Measurements from ENCODE around the gene MAOB. TPM values are rescaled to one million over a fixed set of nuclear protein-coding genes. Genes with fewer than 3 reads are reported as not detected.
"Not testable (repeated sequence)": the region's sequence is repeated elsewhere in the genome, so short reads cannot be mapped to it uniquely, and the experiment has no call there.

Gene MAOB
- under 1 TPM; 0.10 to 0.30 TPM for total RNA-seq

DNA sequence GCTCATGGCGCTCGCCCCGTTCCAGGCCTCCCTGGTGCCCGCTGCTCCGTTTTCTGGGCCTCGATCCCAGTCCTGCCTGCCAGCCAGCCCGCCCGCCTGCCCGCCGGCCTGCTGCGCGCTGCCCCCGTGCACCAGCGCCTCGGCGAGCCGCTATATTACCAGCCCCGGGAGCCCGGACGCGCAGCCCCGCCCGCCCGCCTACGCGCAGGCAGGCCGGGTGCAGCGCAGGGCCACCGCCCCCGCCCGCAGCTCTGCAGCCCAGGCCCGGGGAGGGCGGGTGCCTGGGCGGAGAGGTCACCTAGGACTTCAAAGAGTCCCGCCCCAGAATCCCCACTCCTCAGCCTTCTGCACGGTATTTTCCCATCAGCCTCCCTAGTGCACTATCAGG lies at the start of gene MAOB:
Gene MAOB, minus strand, starts transcription at position 157 of the 388 bp plus-strand sequence. Its CDS starts 151 bp downstream, at position 6.
- H3K4me3 Mint-ChIP-seq = peak within 1 kb of the TSS in 1 of 2 donors; percentile 24
- no peaks in the 10 kb centered on the region for H3K9me3 Mint-ChIP-seq
- H3K36me3 Mint-ChIP-seq (ENCODE audit: insufficient read depth in 2 of 2) = no peaks in the 10 kb centered on the region
- DNase-seq (peak; percentile 34 to 44), ATAC-seq (replicated peaks in 1 of 2) (peak; percentile 68 to 76)
- H3K27me3 Mint-ChIP-seq (ENCODE audit: low read depth) = peaks cover 48% of the 10 kb centered on the region
- H3K27ac Mint-ChIP-seq = no peak within 1 kb of the TSS
- peaks cover 6% of the 10 kb centered on the region for H3K4me1 Mint-ChIP-seq (ENCODE audit: low read depth)

DNA sequence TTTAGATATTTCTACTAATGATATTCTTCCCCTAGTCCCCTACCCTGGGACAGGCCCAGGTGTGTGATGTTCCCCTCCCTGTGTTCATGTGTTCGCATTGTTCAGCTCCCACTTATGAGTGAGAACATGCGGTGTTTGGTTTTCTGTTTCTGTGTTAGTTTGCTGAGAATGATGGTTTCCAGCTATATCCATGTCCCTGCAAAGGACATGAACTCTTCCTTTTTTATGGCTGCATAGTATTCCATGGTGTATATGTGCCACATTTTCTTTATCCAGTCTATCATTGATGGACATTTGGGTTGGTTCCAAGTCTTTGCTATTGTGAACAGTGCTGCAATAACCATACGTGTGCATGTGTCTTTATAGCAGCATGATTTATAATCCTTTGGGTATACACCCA lies 39.8 kb upstream of the MAOB start:
- not testable (repeated sequence) for ATAC-seq (replicated peaks in 1 of 2); H3K4me3 Mint-ChIP-seq; H3K9me3 Mint-ChIP-seq; H3K4me1 Mint-ChIP-seq (ENCODE audit: low read depth); DNase-seq; H3K27ac Mint-ChIP-seq; H3K36me3 Mint-ChIP-seq (ENCODE audit: insufficient read depth in 2 of 2)
- H3K27me3 Mint-ChIP-seq (ENCODE audit: low read depth) = peaks cover 47% of the 10 kb centered on the region

DNA sequence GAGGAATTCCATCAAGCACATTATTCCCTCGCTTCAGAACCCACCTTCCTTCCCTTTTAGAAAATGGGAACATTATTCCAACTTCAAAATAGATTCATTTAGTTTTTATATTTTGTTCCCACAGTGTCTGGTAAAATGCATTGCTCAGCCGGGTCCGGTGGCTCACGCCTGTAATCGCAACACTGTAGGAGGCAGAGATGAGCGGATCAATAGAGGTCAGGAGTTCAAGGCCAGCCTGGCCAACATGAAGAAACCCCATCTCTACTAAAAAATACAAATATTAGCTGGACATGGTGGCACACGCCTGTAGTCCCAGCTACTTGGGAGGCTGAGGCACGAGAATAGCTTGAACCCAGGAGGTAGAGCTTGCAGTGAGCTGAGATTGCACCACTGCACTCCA lies 28.5 kb upstream of the MAOB start:
- not testable (repeated sequence) for H3K9me3 Mint-ChIP-seq; H3K4me3 Mint-ChIP-seq; H3K27ac Mint-ChIP-seq; H3K36me3 Mint-ChIP-seq (ENCODE audit: insufficient read depth in 2 of 2); ATAC-seq (replicated peaks in 1 of 2); DNase-seq; H3K4me1 Mint-ChIP-seq (ENCODE audit: low read depth)
- H3K27me3 Mint-ChIP-seq (ENCODE audit: low read depth) = peaks cover 44% of the 10 kb centered on the region

DNA sequence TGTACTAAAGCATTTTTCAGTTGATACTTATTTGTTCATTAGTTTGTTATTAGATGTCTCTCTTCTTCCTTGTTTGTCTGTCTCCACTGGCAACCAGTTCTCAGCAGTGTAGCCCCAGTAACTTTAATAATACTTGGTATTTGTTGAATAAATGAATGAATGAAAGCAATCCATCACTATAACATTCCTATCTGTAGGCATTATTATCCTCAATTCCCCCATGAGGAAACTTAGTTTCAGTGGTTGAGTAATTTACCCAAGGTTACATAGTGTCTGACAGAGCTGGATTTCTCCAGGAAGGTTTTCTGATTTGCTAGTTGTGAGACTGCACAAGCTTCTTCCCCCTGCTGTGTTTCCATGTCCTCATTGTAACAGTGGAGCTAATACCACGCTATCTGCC lies 27.8 kb upstream of the MAOB start:
- H3K9me3 Mint-ChIP-seq = no peaks in the 10 kb centered on the region
- H3K27ac Mint-ChIP-seq = no peak overlapping the region
- no peaks in the 10 kb centered on the region for H3K4me1 Mint-ChIP-seq (ENCODE audit: low read depth)
- ATAC-seq (replicated peaks in 1 of 2) = no peak
- H3K4me3 Mint-ChIP-seq = no peak overlapping the region
- DNase-seq = no peak
- H3K27me3 Mint-ChIP-seq (ENCODE audit: low read depth) = peaks cover 46% of the 10 kb centered on the region
- H3K36me3 Mint-ChIP-seq (ENCODE audit: insufficient read depth in 2 of 2) = no peaks in the 10 kb centered on the region

DNA sequence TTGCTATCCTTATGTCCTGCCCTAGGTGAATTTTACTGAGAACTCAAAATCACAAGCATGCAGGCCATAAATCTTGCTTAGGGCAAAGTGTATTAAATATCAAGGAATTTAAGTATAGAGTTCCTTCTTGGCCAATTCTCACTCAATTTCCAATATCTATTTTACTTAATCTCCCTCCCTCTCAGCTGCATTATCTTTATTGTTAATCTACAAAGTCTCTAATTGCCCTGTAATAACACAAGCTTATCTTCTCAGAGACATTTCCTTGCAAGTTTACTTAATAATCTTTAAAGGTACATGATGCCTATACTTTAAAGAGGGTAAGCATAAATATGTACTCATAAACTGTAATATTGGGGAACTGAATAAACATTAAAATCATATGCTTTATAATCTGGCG lies 26.9 kb upstream of the MAOB start:
- ATAC-seq (replicated peaks in 1 of 2) = no peak
- Mint-ChIP-seq H3K9me3 (no peaks in the 10 kb centered on the region), H3K4me1 (ENCODE audit: low read depth) (no peaks in the 10 kb centered on the region), H3K27ac (no peak overlapping the region), H3K36me3 (ENCODE audit: insufficient read depth in 2 of 2) (no peaks in the 10 kb centered on the region), H3K4me3 (no peak overlapping the region), H3K27me3 (ENCODE audit: low read depth) (peaks cover 41% of the 10 kb centered on the region)
- DNase-seq = no peak

DNA sequence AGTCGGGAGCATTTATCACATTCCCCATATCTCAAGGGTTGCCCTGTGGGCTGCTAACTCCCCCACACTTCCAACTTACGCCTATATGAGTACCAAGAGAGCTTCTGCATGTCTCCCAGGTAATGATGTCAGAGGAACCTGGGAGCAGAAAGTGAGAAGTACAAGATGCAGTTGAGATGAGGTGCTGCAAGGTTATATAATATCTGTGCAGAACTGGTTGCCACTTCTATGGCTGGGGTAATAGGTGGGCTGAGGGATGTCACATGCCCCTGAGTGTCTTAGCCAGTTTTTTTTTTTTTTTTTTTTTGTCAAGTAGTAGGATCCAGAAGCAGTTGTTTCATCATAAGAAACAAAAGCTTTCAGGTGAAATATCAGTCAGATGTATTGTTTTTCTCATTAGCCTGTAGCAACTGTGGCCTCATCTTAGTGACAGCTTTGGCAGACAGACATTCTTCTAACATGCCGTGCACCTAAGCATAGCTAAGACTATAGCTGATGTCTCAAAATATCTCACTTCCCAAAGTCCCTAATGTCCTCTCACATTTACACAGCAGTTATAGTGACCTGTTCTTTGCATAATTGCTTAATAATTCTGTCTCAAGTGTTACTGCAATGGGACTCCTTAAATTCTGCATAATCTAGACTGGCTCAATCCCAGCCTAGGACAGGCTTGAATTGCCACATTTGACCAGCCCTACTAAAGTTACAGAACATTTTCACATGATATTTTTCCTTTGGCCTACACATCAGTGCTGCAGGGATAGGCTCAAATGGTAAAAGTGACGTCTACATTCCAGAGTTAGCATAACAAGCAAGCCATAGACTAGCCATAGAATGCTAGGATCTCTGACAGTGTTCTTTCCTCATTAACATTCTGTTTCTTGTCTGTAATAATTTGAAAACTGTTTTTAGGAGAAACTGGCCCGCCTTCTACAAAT lies 17.9 kb upstream of the MAOB start:
- Mint-ChIP-seq H3K36me3 (ENCODE audit: insufficient read depth in 2 of 2) (no peaks in the 10 kb centered on the region), H3K27ac (no peak overlapping the region), H3K9me3 (no peaks in the 10 kb centered on the region), H3K4me3 (no peak overlapping the region), H3K4me1 (ENCODE audit: low read depth) (no peaks in the 10 kb centered on the region), H3K27me3 (ENCODE audit: low read depth) (peaks cover 47% of the 10 kb centered on the region)
- no peak for DNase-seq
- ATAC-seq (replicated peaks in 1 of 2) = no peak

DNA sequence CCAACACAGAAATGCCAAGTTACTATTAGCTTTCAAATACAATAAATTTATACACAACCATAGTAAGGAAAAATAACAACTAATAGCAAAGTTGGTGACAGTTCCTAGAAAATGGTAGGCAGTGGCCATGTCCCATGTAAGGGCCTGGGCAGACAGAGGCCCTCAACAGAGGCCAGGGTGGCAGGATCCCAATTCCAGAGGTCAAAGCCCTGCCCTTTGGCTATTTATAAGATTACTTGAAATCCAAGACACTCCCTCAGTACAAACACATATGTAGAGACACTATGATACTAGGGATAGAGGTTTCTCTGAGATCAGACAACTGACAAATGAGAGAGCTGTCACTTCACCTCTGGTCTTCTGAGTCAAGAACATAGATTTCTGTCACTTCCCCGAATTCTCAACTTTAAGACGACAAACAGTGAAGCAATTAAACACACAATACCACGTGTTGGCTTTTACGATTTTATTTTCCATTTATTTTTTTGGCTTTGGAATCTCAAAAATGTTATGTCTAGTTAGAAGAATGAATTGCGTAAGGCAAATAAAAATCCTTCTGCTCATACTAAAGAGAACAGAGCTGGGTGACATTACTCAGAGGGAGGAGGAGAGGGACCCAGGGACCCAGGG lies 16.3 kb upstream of the MAOB start:
- Mint-ChIP-seq H3K4me3 (no peak overlapping the region), H3K36me3 (ENCODE audit: insufficient read depth in 2 of 2) (no peaks in the 10 kb centered on the region), H3K9me3 (no peaks in the 10 kb centered on the region), H3K27me3 (ENCODE audit: low read depth) (peaks cover 42% of the 10 kb centered on the region), H3K27ac (no peak overlapping the region), H3K4me1 (ENCODE audit: low read depth) (no peaks in the 10 kb centered on the region)
- ATAC-seq (replicated peaks in 1 of 2) (no peak), DNase-seq (no peak)

DNA sequence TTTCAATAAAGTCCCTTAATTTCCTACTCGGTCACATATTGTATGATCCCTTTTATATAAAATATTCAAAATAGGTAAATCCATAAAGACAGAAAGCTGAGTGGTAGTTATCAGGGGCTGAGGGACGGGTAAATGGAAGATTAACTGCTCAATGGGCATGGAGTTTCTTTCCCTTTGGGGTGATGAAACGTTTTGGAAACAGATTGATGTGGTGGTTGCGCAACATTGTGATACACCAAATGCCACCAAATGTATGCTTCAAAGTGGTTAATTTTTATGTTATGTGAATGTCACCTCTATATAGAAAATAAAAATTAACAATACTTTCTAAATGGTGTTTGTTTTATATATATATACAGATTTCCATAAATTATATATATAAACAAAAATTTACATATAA lies 15.0 kb upstream of the MAOB start:
- Mint-ChIP-seq H3K9me3 (no peaks in the 10 kb centered on the region), H3K27ac (no peak overlapping the region), H3K4me1 (ENCODE audit: low read depth) (no peaks in the 10 kb centered on the region), H3K27me3 (ENCODE audit: low read depth) (peaks cover 40% of the 10 kb centered on the region), H3K36me3 (ENCODE audit: insufficient read depth in 2 of 2) (no peaks in the 10 kb centered on the region), H3K4me3 (no peak overlapping the region)
- ATAC-seq (replicated peaks in 1 of 2) (no peak), DNase-seq (no peak)

DNA sequence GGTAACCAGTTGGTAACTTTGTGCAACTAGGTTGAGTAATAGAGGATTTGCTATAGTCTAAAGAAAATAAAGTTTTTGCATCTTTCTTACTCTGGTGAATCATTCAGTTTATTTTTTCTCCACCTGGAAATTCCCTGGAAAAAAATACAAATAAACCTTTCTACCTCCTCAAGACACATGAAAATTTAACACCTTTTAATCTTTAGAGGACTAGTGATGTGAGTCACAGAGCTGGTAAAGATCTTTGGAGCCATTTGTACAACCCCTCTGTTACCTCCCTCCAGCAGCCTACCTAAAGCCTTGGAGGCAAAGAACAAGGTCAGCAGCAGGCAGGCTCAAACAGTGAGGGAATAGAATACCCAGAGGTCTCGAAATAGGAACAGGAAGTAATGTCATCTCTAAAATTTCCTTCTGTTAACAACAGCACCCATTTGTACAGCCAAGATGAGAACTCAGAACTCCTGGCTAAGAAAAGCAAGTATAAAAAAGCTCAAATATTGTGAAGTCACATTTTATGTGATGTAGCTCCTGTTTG lies 10.2 kb upstream of the MAOB start:
- Mint-ChIP-seq H3K9me3 (peaks cover 1 to 2% of the 10 kb centered on the region in 2 donors), H3K4me1 (ENCODE audit: low read depth) (no peaks in the 10 kb centered on the region), H3K27ac (no peak overlapping the region), H3K4me3 (no peak overlapping the region), H3K36me3 (ENCODE audit: insufficient read depth in 2 of 2) (peaks cover 0 to 8% of the 10 kb centered on the region in 2 donors), H3K27me3 (ENCODE audit: low read depth) (peaks cover 37% of the 10 kb centered on the region)
- ATAC-seq (replicated peaks in 1 of 2) = no peak
- no peak for DNase-seq

DNA sequence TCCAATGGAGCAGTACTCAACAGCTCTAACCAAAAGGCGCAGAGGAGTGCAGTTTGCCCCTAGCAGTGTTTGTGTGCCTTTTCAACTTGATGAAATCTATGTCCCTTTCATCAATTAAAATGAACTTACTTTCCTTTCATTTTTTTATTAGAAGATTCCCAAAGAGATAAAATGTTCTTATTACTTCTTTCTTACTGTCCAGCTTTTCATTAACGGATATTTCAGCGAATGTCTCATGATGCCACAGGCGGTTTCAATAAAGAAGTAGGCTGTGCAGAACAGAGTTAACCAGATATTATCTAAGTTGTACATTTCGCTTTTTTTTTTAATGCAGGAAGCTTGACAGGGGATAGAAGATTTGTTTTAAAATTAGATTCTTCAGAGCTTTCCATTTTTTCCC lies 3.4 kb upstream of the MAOB start:
- Mint-ChIP-seq H3K9me3 (peaks cover 1 to 2% of the 10 kb centered on the region in 2 donors), H3K36me3 (ENCODE audit: insufficient read depth in 2 of 2) (peaks cover 0 to 6% of the 10 kb centered on the region in 2 donors), H3K4me1 (ENCODE audit: low read depth) (peaks cover 2% of the 10 kb centered on the region), H3K27ac (no peak overlapping the region), H3K27me3 (ENCODE audit: low read depth) (peaks cover 53% of the 10 kb centered on the region), H3K4me3 (no peak overlapping the region)
- DNase-seq = no peak
- ATAC-seq (replicated peaks in 1 of 2) = no peak

DNA sequence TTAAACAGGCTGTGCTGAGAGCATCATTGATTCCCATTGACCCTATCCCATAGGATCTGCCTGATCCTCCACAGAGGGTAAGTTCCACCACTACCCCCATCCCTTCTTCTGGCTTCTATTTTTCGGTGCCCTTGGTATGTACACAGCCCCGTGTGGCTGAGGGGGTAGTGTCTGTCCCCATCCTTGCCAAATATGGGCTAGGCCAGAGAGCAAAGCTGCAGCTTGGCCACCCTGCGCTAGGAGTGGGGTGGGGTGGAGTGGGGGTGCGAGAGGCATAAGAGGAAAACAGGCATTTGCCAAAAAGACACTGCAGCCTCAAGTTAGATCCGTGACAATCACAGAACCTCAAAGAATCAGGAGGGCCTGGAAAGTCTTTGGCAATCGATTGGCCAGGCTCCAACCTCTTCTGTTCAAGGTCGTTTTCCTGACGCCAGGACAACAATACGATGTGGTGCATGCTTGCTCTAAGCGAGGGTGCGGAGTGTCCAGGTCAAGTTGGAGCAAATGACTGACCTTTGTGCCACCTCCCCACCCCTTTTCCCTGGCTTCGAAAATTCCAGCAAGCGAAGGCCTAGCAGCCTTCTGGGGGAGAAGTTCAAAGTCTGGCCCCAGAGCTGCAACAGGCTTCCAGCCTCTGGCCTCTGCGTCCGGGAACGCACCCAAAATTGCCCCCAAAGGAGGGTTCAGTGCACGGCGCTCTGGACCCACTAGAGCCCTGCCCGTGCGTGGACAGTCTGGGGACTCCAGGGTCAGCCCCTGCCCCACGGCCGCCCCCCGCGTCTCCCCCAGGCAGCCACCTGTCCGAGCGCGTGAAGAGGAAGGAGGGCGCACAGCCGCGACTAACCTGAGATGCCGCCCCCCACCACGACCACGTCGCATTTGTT lies 598 bp downstream of the MAOB start:
- H3K4me3 Mint-ChIP-seq = peak overlapping the region in 1 of 2 donors; percentile 24
- DNase-seq = no peak
- H3K27ac Mint-ChIP-seq = no peak overlapping the region
- H3K36me3 Mint-ChIP-seq (ENCODE audit: insufficient read depth in 2 of 2) = no peaks in the 10 kb centered on the region
- peaks cover 46% of the 10 kb centered on the region for H3K27me3 Mint-ChIP-seq (ENCODE audit: low read depth)
- H3K9me3 Mint-ChIP-seq = no peaks in the 10 kb centered on the region
- no peak for ATAC-seq (replicated peaks in 1 of 2)
- H3K4me1 Mint-ChIP-seq (ENCODE audit: low read depth) = peaks cover 6% of the 10 kb centered on the region

DNA sequence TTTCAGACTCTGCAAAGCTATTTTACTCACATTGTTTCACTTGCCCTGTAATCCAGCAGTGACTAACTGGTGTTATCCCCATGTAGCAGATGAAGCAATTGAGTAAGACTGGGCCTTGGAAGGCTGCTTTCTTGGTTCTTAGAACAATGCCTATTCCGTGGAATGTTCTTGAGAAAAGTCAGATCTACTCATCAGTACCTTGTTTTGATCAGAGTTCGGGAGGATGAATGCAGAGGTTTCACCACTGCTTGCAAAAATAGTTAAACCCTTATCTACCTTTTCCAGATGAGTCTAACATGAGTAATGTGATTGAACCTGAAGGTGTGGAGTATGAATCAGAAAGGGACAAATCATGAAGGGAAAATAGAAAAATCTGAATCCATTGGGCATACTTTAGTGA lies 1.8 kb downstream of the MAOB start:
- H3K27me3 Mint-ChIP-seq (ENCODE audit: low read depth) = peaks cover 51% of the 10 kb centered on the region
- no peaks in the 10 kb centered on the region for H3K36me3 Mint-ChIP-seq (ENCODE audit: insufficient read depth in 2 of 2)
- peak overlapping the region in 1 of 2 donors; percentile 19 for H3K4me3 Mint-ChIP-seq
- H3K4me1 Mint-ChIP-seq (ENCODE audit: low read depth) = peaks cover 6% of the 10 kb centered on the region
- H3K9me3 Mint-ChIP-seq = no peaks in the 10 kb centered on the region
- ATAC-seq (replicated peaks in 1 of 2) (peak; percentile 33 to 43), DNase-seq (no peak)
- H3K27ac Mint-ChIP-seq = no peak overlapping the region

All from activated T-cell treated with anti-CD3 and anti-CD28 coated beads, Interleukin-2, amount 50 U/mL, for 72 hours (primary cell).